ENCODE results near the gene USP49.

USP49 gene

DNA sequence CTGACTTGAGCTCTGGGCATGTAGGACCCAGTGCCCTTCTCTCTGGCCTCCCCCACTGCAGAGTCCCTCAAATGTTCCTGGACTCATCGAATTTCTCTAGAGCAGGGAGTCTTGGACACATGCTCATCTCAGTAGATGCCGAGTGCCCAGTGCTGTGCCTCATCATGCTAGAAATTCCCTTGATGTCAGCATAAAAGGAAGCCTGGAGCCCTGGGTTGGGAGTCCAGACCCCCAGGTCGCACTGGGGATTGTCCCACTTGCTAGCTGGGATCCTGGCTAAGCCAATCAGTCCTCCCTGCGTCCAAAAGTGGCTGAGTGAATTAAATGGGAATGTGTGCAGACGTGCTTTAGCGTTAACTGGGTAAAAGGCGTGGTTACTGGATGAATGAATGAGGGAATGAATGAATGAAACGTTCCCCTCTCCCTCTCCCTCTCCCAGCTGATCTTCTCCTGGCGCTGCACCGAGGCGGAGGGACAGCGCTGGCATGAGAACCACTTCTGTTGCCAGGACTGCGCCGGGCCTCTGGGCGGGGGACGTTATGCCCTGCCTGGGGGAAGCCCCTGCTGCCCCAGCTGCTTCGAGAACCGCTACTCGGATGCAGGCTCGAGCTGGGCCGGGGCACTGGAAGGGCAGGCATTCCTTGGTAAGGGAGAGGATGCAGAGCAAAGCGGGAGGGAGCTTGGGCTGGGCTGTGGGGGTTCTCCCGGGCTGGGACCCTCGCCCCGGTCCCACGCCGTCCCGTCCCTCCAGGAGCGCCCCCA lies 109.3 kb downstream of the USP49 start:
- TF ChIP-seq, protein P1, sequence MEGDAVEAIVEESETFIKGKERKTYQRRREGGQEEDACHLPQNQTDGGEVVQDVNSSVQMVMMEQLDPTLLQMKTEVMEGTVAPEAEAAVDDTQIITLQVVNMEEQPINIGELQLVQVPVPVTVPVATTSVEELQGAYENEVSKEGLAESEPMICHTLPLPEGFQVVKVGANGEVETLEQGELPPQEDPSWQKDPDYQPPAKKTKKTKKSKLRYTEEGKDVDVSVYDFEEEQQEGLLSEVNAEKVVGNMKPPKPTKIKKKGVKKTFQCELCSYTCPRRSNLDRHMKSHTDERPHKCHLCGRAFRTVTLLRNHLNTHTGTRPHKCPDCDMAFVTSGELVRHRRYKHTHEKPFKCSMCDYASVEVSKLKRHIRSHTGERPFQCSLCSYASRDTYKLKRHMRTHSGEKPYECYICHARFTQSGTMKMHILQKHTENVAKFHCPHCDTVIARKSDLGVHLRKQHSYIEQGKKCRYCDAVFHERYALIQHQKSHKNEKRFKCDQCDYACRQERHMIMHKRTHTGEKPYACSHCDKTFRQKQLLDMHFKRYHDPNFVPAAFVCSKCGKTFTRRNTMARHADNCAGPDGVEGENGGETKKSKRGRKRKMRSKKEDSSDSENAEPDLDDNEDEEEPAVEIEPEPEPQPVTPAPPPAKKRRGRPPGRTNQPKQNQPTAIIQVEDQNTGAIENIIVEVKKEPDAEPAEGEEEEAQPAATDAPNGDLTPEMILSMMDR (conservative IDR thresholded peaks at IDR 0.05; ENCODE audit: low read length), result no peak
- TF ChIP-seq EZH2phosphoT487 (IDR thresholded peaks at IDR 0.05; ENCODE audit: borderline replicate concordance), result no peak
- peaks cover 25% of the 10 kb centered on the region for H4K20me1 ChIP-seq (ENCODE audit: insufficient read depth, low read length, poor library complexity, severe bottlenecking)
- peak overlapping the region; percentile 86 for H3K9ac ChIP-seq (ENCODE audit: low read depth, low read length, poor library complexity, severe bottlenecking)
- H3K79me2 ChIP-seq (ENCODE audit: insufficient read depth, low read length), result peaks cover 44% of the 10 kb centered on the region
- H3K27me3 ChIP-seq (ENCODE audit: insufficient read depth, low read length, poor library complexity, severe bottlenecking), result no peaks in the 10 kb centered on the region
- H2AFZ ChIP-seq (ENCODE audit: low read length), result no peak overlapping the region
- H3F3A ChIP-seq (ENCODE audit: low read depth), result no peaks in the 10 kb centered on the region
- peak overlapping the region; percentile 92 for H3K4me3 ChIP-seq (ENCODE audit: low read length, poor library complexity, severe bottlenecking)
- H3K9me2 ChIP-seq (replicated peaks; ENCODE audit: low read depth, low read length), result no peaks in the 10 kb centered on the region
- H3K9me3 ChIP-seq (ENCODE audit: insufficient read depth, low read depth, low read length), result no peaks in the 10 kb centered on the region
- peaks cover 15% of the 10 kb centered on the region for H3K36me3 ChIP-seq (ENCODE audit: insufficient read depth, low read length)
- peaks cover 34% of the 10 kb centered on the region for H3K4me1 ChIP-seq (ENCODE audit: insufficient read depth, low read length, poor library complexity, severe bottlenecking)
- H3K4me2 ChIP-seq (ENCODE audit: low read depth, low read length, poor library complexity, severe bottlenecking), result peak overlapping the region; percentile 94

DNA sequence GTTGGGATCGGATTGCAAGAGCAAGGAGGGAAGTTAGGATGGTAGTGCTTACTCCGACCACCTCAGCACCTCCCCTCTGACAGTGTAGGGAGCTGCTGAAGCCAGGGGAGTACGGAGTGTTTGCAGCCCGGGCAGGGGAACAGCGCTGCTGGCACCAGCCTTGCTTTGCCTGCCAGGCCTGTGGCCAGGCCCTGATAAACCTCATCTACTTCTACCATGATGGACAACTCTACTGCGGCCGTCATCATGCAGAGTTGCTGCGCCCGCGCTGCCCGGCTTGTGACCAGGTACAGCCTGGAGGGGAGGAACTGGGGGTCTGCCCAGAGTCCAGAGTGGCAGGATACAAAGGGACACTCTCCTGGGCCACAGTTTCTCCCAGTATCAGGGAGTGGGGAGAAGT lies 109.9 kb downstream of the USP49 start:
- H3K4me3 ChIP-seq (ENCODE audit: low read length, poor library complexity, severe bottlenecking), result peak overlapping the region; percentile 92
- H3K9ac ChIP-seq (ENCODE audit: low read depth, low read length, poor library complexity, severe bottlenecking), result peak overlapping the region; percentile 86
- no peaks in the 10 kb centered on the region for H3F3A ChIP-seq (ENCODE audit: low read depth)
- TF ChIP-seq EZH2phosphoT487 (IDR thresholded peaks at IDR 0.05; ENCODE audit: borderline replicate concordance), result no peak
- TF ChIP-seq, protein P1 (conservative IDR thresholded peaks at IDR 0.05; ENCODE audit: low read length), result no peak
- peaks cover 35% of the 10 kb centered on the region for H3K4me1 ChIP-seq (ENCODE audit: insufficient read depth, low read length, poor library complexity, severe bottlenecking)
- no peaks in the 10 kb centered on the region for H3K27me3 ChIP-seq (ENCODE audit: insufficient read depth, low read length, poor library complexity, severe bottlenecking)
- H3K9me3 ChIP-seq (ENCODE audit: insufficient read depth, low read depth, low read length), result no peaks in the 10 kb centered on the region
- H3K36me3 ChIP-seq (ENCODE audit: insufficient read depth, low read length), result peaks cover 9% of the 10 kb centered on the region
- no peak overlapping the region for H2AFZ ChIP-seq (ENCODE audit: low read length)
- H4K20me1 ChIP-seq (ENCODE audit: insufficient read depth, low read length, poor library complexity, severe bottlenecking), result peaks cover 24% of the 10 kb centered on the region
- peak overlapping the region; percentile 94 for H3K4me2 ChIP-seq (ENCODE audit: low read depth, low read length, poor library complexity, severe bottlenecking)
- H3K9me2 ChIP-seq (replicated peaks; ENCODE audit: low read depth, low read length), result no peaks in the 10 kb centered on the region
- peaks cover 41% of the 10 kb centered on the region for H3K79me2 ChIP-seq (ENCODE audit: insufficient read depth, low read length)

DNA sequence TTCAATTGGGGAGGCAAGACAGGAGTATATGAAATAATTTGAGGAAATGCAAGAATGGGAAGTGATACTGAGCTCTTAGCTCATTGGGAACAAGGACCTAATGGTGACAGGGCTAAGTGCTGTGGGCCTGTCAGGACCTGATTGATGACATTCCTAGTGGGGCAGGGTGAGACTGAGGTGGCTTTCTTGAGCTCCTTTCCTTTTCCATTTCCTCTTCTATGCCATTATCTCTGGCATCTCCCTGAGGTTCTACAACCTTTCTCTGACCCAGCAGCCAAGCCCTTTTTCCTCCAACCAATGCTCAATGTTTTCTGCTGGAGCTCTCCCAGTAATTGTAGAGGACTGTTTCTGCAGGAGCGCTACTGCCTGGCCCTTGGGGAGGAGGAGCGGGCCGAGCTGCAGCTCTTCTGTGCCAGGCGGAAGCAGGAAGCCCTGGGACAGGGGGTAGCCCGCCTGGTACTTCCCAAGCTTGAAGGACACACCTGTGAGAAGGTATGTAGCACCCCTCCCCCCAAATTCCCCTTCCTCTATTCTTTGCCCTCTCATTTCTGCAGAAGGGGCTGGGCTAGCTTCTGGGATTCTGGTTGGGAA lies 110.5 kb downstream of the USP49 start:
- Histone ChIP-seq H3F3A (ENCODE audit: low read depth) (no peaks in the 10 kb centered on the region), H3K27me3 (ENCODE audit: insufficient read depth, low read length, poor library complexity, severe bottlenecking) (no peaks in the 10 kb centered on the region), H4K20me1 (ENCODE audit: insufficient read depth, low read length, poor library complexity, severe bottlenecking) (peaks cover 19% of the 10 kb centered on the region), H3K79me2 (ENCODE audit: insufficient read depth, low read length) (peaks cover 35% of the 10 kb centered on the region), H3K9me3 (ENCODE audit: insufficient read depth, low read depth, low read length) (no peaks in the 10 kb centered on the region), H3K36me3 (ENCODE audit: insufficient read depth, low read length) (peaks cover 4% of the 10 kb centered on the region; the same call in 1 of the 2 replicates), H3K4me2 (ENCODE audit: low read depth, low read length, poor library complexity, severe bottlenecking) (no peak overlapping the region), H2AFZ (ENCODE audit: low read length) (no peak overlapping the region), H3K4me1 (ENCODE audit: insufficient read depth, low read length, poor library complexity, severe bottlenecking) (peaks cover 30% of the 10 kb centered on the region), H3K4me3 (ENCODE audit: low read length, poor library complexity, severe bottlenecking) (no peak overlapping the region), H3K9ac (ENCODE audit: low read depth, low read length, poor library complexity, severe bottlenecking) (no peak overlapping the region), H3K9me2 (replicated peaks; ENCODE audit: low read depth, low read length) (no peaks in the 10 kb centered on the region)
- TF ChIP-seq, protein P1 (conservative IDR thresholded peaks at IDR 0.05; ENCODE audit: low read length), result no peak
- TF ChIP-seq EZH2phosphoT487 (IDR thresholded peaks at IDR 0.05; ENCODE audit: borderline replicate concordance), result no peak

Measured in Loucy (cell line).